K562 (cell line): ENCODE data around the gene TIMM22. TPM values are rescaled to one million over a fixed set of nuclear protein-coding genes. Genes with fewer than 3 reads are reported as not detected.

Experiments used
- ATAC-seq: fragments of 200-7000 bp; cut with Tn5 transposase; 3 replicates; pipeline ENCODE4 v1.9.1; 2020; ENCODE audit warnings: moderate library complexity
- BruUV-seq: library from RNA; stranded (reverse); fragments of 400-500 nt; replicated peaks from 2 replicates; lab custom pipeline; 2021; lab: Mats Ljungman, UMichigan
- CTCF ChIA-PET: fragments of 300-600 bp; formaldehyde crosslinking; extraction: SDS; loops from one replicate; lab custom pipeline; 2021; ENCODE audit warnings: low intra/inter-chr PET ratio; lab: Yijun Ruan, JAX
- POLR2A ChIA-PET: fragments of 300-600, 350-650 bp; sonication (Branson Sonifier 250); formaldehyde crosslinking; extraction: SDS; loops from one replicate; lab custom pipeline; 2021; ENCODE audit warnings: antibody characterized with exemption, inconsistent platforms; lab: Yijun Ruan, JAX
- DNase-seq, 4 experiments: peaks; one replicate each; pipeline versions ENCODE4 v3.0.0 to v3.0.0-alpha.2; 2011 to 2018; ENCODE audit warnings: low spot score in 3 of 4, mixed read lengths in 3 of 4; ENCODE audit errors: extremely low read depth in 1 of 4
- FAIRE-seq: peaks from 2 replicates; lab custom pipeline; 2011; peaks lifted over from hg19 to GRCh38; lab: Jason Lieb, UNC
- H2AFZ ChIP-seq: 2 replicates; pipeline ENCODE4 v1.6.0; 2011; ENCODE audit warnings: low read depth, low read length, control low read depth, inconsistent platforms
- H3K27ac ChIP-seq: fragments of 200-600 bp; 3 replicates; pipeline ENCODE4 v1.8.0; 2011; ENCODE audit warnings: low read depth, mild to moderate bottlenecking, control low read depth, inconsistent platforms, low read length, moderate library complexity, mixed read lengths; ENCODE audit errors: extremely low read depth
- H3K27me3 ChIP-seq, 2 experiments: fragments of 300-600 bp in 1 of 2; 2 replicates in 1 of 2; 3 replicates in 1 of 2; pipeline versions ENCODE4 v1.6.0 to v1.8.0; 2011; ENCODE audit warnings: inconsistent platforms in 2 of 2, low read length in 2 of 2, mild to moderate bottlenecking in 1 of 2, mixed read lengths in 1 of 2, moderate library complexity in 1 of 2; ENCODE audit not compliant: control insufficient read depth in 2 of 2, insufficient read depth in 2 of 2
- H3K36me3 ChIP-seq: fragments of 300-600 bp; 3 replicates; pipeline ENCODE4 v1.8.0; 2011; ENCODE audit warnings: mild to moderate bottlenecking, low read length, inconsistent platforms; ENCODE audit not compliant: control insufficient read depth, insufficient read depth
- H3K4me1 ChIP-seq, 2 experiments: fragments of 200-600 bp in 1 of 2; replicated peaks in 1 of 2; 2 replicates in 1 of 2; 3 replicates in 1 of 2; pipeline versions ENCODE4 v1.5.1 to v1.8.0; 2011; ENCODE audit warnings: inconsistent platforms in 2 of 2, low read length in 2 of 2, mild to moderate bottlenecking in 1 of 2, mixed read lengths in 1 of 2, moderate library complexity in 1 of 2; ENCODE audit not compliant: control insufficient read depth in 2 of 2, insufficient read depth in 2 of 2
- H3K4me2 ChIP-seq: 2 replicates; pipeline ENCODE4 v1.6.1; 2011; ENCODE audit warnings: low read length, control low read depth, inconsistent platforms, mixed read lengths; ENCODE audit not compliant: insufficient read depth
- H3K4me3 ChIP-seq: fragments of 200-600 bp; sonication (generic), shearing (Covaris generic); 2 replicates; pipeline ENCODE4 v1.5.1; 2016; ENCODE audit warnings: control low read depth, inconsistent platforms
- H3K79me2 ChIP-seq: fragments of 200-600 bp; 3 replicates; pipeline ENCODE4 v1.8.0; 2011; ENCODE audit warnings: low read length, inconsistent platforms; ENCODE audit not compliant: control insufficient read depth, insufficient read depth
- H3K9ac ChIP-seq, 2 experiments: 2 replicates each; pipeline versions ENCODE4 v1.6.0 to v1.6.1; 2011; ENCODE audit warnings: low read depth in 2 of 2, low read length in 2 of 2, control low read depth in 1 of 2, inconsistent platforms in 1 of 2, mild to moderate bottlenecking in 1 of 2, mixed read lengths in 1 of 2; ENCODE audit not compliant: insufficient read depth in 1 of 2
- H3K9me1 ChIP-seq: one replicate; pipeline ENCODE4 v1.6.0; 2011; ENCODE audit warnings: inconsistent platforms, mild to moderate bottlenecking, low read length, moderate library complexity; ENCODE audit not compliant: control insufficient read depth, insufficient read depth
- H3K9me3 ChIP-seq: replicated peaks from 2 replicates; pipeline ENCODE4 v1.5.1; 2011; ENCODE audit warnings: low read depth, low read length, inconsistent platforms; ENCODE audit not compliant: control insufficient read depth, insufficient read depth
- H4K20me1 ChIP-seq: replicated peaks from 2 replicates; pipeline ENCODE4 v1.6.1; 2011; ENCODE audit warnings: low read length, inconsistent platforms, mixed read lengths; ENCODE audit not compliant: control insufficient read depth, insufficient read depth
- BMI1 ChIP-seq: fragments of 150-350 bp; IDR thresholded peaks from 2 replicates; pipeline ENCODE4 v1.6.1; 2014; ENCODE audit warnings: low read length
- CSDE1 ChIP-seq, 2 experiments: fragments of 450-650 bp; IDR thresholded peaks; 2 replicates each; pipeline ENCODE4 v1.6.1; 2016; ENCODE audit warnings: mild to moderate bottlenecking in 1 of 2
- HOXB6 ChIP-seq: fragments of 250-450 bp; sonication (Bioruptor Pico); IDR thresholded peaks from 2 replicates; pipeline ENCODE4 v1.5.1; 2022; ENCODE audit warnings: mild to moderate bottlenecking, borderline replicate concordance
- KLF10 ChIP-seq: fragments of 250-450 bp; sonication (Bioruptor Pico); IDR thresholded peaks from 2 replicates; pipeline ENCODE4 v1.6.1; 2021; ENCODE audit warnings: matching md5 sums
- MBD1 ChIP-seq: fragments of 250-450 bp; sonication (Bioruptor Pico); IDR thresholded peaks from 2 replicates; pipeline ENCODE4 v1.8.0; 2022; ENCODE audit warnings: inconsistent platforms
- MCM3 ChIP-seq: fragments of 450-650 bp; IDR thresholded peaks from 2 replicates; pipeline ENCODE4 v1.6.1; 2016
- PATZ1 ChIP-seq: fragments of 250-450 bp; sonication (Bioruptor Pico); IDR thresholded peaks from 2 replicates; pipeline ENCODE4 v1.5.0; 2020; ENCODE audit warnings: mild to moderate bottlenecking, borderline replicate concordance
- RBM39 ChIP-seq: fragments of 200-400 bp; formaldehyde crosslinking; optimal IDR thresholded peaks from 2 replicates; pipeline ENCODE3; 2018; ENCODE audit warnings: low read depth, low read length
- SLC30A9 ChIP-seq: fragments of 250-450 bp; sonication (Bioruptor Pico); IDR thresholded peaks from 2 replicates; pipeline ENCODE4 v1.8.0; 2022; ENCODE audit warnings: mild to moderate bottlenecking, moderate library complexity
- SNIP1 ChIP-seq: fragments of 450-650 bp; IDR thresholded peaks from 2 replicates; pipeline ENCODE4 v1.7.1; 2017; ENCODE audit warnings: low read depth, mild to moderate bottlenecking
- TEAD4 ChIP-seq, 2 experiments: sonication (generic) in 1 of 2; formaldehyde crosslinking in 1 of 2; IDR thresholded peaks; 2 replicates each; pipeline versions ENCODE4 v1.6.1 to v1.8.0; 2012 to 2022; ENCODE audit warnings: borderline replicate concordance in 1 of 2, inconsistent platforms in 1 of 2, low read length in 1 of 2, mild to moderate bottlenecking in 1 of 2, missing genetic modification reagents in 1 of 2
- TFAP4 ChIP-seq: sonication (generic); formaldehyde crosslinking; IDR thresholded peaks from 2 replicates; pipeline ENCODE4 v1.8.0; 2022; ENCODE audit warnings: missing genetic modification reagents, mild to moderate bottlenecking, moderate library complexity, borderline replicate concordance
- TRIM28 ChIP-seq: fragments of 450-650 bp; IDR thresholded peaks from 2 replicates; pipeline ENCODE4 v1.6.1; 2017
- ZNF518B ChIP-seq: fragments of 250-450 bp; sonication (Bioruptor Pico); IDR thresholded peaks from 2 replicates; pipeline ENCODE4 v1.5.0; 2021; ENCODE audit warnings: mild to moderate bottlenecking, moderate library complexity
- ZNF764 ChIP-seq: fragments of 250-450 bp; sonication (Bioruptor Pico); IDR thresholded peaks from 2 replicates; pipeline ENCODE4 v1.4.0; 2020; ENCODE audit warnings: low read depth, mild to moderate bottlenecking, moderate library complexity
- WGBS: fragments of 100-300 bp; shearing (Covaris generic); methylation state at CpG from one replicate; pipeline ENCODE4 v1.1.6; 2016; ENCODE audit warnings: low coverage, mixed read lengths; ENCODE audit not compliant: insufficient coverage; ENCODE audit errors: missing lambda C conversion rate; 5-methylcytosine and 5-hydroxymethylcytosine counted together
- in situ Hi-C: fragments of 300-500 bp; cut with MboI; formaldehyde crosslinking; loops from 4 replicates; pipeline ENCODE4 v1.15.0; 2018; ENCODE audit warnings: inconsistent platforms, mixed read lengths
- intact Hi-C: fragments of 100-400 bp; cut with micrococcal nuclease; formaldehyde crosslinking; loops from 2 replicates; pipeline ENCODE4 v1.14.2; 2022
- polyA plus RNA-seq, 8 experiments: library from polyadenylated mRNA; depleted of rRNA in 4 of 8; stranded (reverse) in 5 of 8; unstranded in 3 of 8; fragments of >200 nt; fragmentation: Nextera tagmentation in 2 of 8; fragmentation: Illumina TruSeq in 1 of 8; extraction: Ambion mirVana in 2 of 8; extraction: Trizol in 1 of 8; gene quantifications; 2 replicates each; pipeline versions ENCODE4 v1.2.1 to v1.2.3, GENCODE V29; 2011 to 2014; ENCODE audit warnings: inconsistent platforms in 1 of 8, missing spikeins in 1 of 8
- total RNA-seq, 7 experiments: library from RNA; depleted of rRNA in 6 of 7; stranded (reverse); fragments of >200 nt in 6 of 7; fragmentation: Illumina TruSeq in 2 of 7; extraction: Trizol in 2 of 7; gene quantifications; 2 replicates each; pipeline versions ENCODE4 v1.2.1 to v1.2.3, GENCODE V29; 2011 to 2021; ENCODE audit warnings: low replicate concordance in 1 of 7

Gene TIMM22
- total and polyA plus RNA-seq, 9 of the 15 experiments (the other 6 are each of a cell fraction or from before 2014, with no cell fraction given): 5.9 to 14.1 (median 10.3) TPM

- Histone ChIP-seq H3K4me2 (no peak overlapping the region), H4K20me1 (no peaks in the 10 kb centered on the region), H2AFZ (no peak overlapping the region), H3K36me3 (no peaks in the 10 kb centered on the region), H3K4me1 (peaks cover 0 to 18% of the 10 kb centered on the region in 2 experiments; a peak in 2 of 5 replicates), H3K4me3 (no peak overlapping the region), H3K27ac (no peak overlapping the region), H3K9ac (no peak overlapping the region), H3K79me2 (no peaks in the 10 kb centered on the region), H3K27me3 (peaks cover 0 to 23% of the 10 kb centered on the region in 2 experiments; a peak in 3 of 5 replicates), H3K9me3 (no peaks in the 10 kb centered on the region), H3K9me1 (no peaks in the 10 kb centered on the region)
- POLR2A ChIA-PET: interaction anchor here (0.6 kb wide), 1 partner anchor 87 kb away, joined by 4 read pairs; no protein-coding TSS in a partner anchor
- CTCF ChIA-PET: no interaction called here
- DNase-seq (no peak), FAIRE-seq (no peak), ATAC-seq (no peak)
- WGBS: 0% methylated on average over 3 of the region's 3 CpGs
- in situ Hi-C loops (loop anchor here (10.0 kb wide), 1 partner anchor 559 kb away; no protein-coding TSS in a partner anchor), intact Hi-C loops (loop anchor here (5.0 kb wide), 3 partner anchors 102 to 572 kb away; a partner anchor contains a TSS)
- BruUV-seq: no TSS peak
- TF ChIP-seq TFAP4 (CRISPR knock-in tag) (no peak), HOXB6 (CRISPR knock-in tag) (no peak), KLF10 (no peak), SLC30A9 (no peak), ZNF518B (CRISPR knock-in tag) (no peak), TEAD4 (IDR thresholded peaks at IDR 0.05; ENCODE audit: low read length) (no peak), TEAD4 (CRISPR knock-in tag; IDR thresholded peaks at IDR 0.05; ENCODE audit: borderline replicate concordance) (no peak), BMI1 (no peak), TRIM28 (no peak), MCM3 (no peak), SNIP1 (no peak), CSDE1 (IDR thresholded peaks at IDR 0.05) (no peak), ZNF764 (CRISPR knock-in tag) (no peak), MBD1 (CRISPR knock-in tag) (no peak), PATZ1 (CRISPR knock-in tag) (no peak), RBM39 (no peak)
These were observed 13.0 kb upstream of the TIMM22 start for GRCh38 chr17:983921-984320.
